GM06990 (cell line): ENCODE results near the gene RAB11FIP4.

Experiments
- DNase-seq: peaks from one replicate; pipeline ENCODE4 v3.0.0-alpha.2; 2011; ENCODE audit not compliant: insufficient read length; ENCODE audit errors: extremely low read depth
- H3K27me3 ChIP-seq: replicated peaks from 2 replicates; pipeline ENCODE4 v1.6.0; 2011; ENCODE audit warnings: low read length; ENCODE audit not compliant: control insufficient read depth, insufficient read depth
- H3K36me3 ChIP-seq: 2 replicates; pipeline ENCODE4 v1.5.1; 2011; ENCODE audit warnings: low read length; ENCODE audit not compliant: control insufficient read depth, insufficient read depth
- H3K4me3 ChIP-seq: replicated peaks from 2 replicates; pipeline ENCODE4 v1.5.1; 2011; ENCODE audit warnings: low read depth, mild to moderate bottlenecking, control low read depth, low read length
- TF ChIP-seq, protein P1 (sequence below): IDR thresholded peaks from 2 replicates; pipeline ENCODE4 v1.5.1; 2011; ENCODE audit warnings: low read length, control low read depth, mild to moderate bottlenecking, inconsistent platforms; ENCODE audit not compliant: insufficient read depth, poor library complexity, severe bottlenecking

The RAB11FIP4 gene

DNA sequence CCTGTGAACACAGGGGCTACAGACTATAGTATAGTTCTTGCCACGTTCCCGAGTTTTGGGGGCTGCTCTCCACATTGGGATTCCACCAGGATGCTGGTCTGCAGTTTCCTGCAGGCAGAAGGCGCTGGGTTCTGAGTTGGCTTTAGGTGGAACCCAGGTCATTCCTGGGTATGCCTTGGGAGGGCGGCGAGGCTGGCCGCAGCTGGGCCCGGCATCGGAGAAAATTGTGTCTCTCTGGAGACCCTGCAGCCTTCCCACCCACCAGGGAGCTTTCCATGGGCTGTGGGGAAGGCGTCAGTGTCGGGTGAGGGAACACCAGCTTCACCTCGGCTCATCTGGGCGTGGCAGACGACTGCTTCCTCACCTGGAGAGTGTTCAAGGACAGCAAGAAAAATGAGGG lies 183.6 kb downstream of the RAB11FIP4 start:
- Histone ChIP-seq H3K4me3 (no peak overlapping the region), H3K27me3 (no peaks in the 10 kb centered on the region; the same call in 1 of the 2 replicates), H3K36me3 (no peaks in the 10 kb centered on the region)
- DNase-seq = no peak
- TF ChIP-seq, protein P1, sequence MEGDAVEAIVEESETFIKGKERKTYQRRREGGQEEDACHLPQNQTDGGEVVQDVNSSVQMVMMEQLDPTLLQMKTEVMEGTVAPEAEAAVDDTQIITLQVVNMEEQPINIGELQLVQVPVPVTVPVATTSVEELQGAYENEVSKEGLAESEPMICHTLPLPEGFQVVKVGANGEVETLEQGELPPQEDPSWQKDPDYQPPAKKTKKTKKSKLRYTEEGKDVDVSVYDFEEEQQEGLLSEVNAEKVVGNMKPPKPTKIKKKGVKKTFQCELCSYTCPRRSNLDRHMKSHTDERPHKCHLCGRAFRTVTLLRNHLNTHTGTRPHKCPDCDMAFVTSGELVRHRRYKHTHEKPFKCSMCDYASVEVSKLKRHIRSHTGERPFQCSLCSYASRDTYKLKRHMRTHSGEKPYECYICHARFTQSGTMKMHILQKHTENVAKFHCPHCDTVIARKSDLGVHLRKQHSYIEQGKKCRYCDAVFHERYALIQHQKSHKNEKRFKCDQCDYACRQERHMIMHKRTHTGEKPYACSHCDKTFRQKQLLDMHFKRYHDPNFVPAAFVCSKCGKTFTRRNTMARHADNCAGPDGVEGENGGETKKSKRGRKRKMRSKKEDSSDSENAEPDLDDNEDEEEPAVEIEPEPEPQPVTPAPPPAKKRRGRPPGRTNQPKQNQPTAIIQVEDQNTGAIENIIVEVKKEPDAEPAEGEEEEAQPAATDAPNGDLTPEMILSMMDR = no peak

DNA sequence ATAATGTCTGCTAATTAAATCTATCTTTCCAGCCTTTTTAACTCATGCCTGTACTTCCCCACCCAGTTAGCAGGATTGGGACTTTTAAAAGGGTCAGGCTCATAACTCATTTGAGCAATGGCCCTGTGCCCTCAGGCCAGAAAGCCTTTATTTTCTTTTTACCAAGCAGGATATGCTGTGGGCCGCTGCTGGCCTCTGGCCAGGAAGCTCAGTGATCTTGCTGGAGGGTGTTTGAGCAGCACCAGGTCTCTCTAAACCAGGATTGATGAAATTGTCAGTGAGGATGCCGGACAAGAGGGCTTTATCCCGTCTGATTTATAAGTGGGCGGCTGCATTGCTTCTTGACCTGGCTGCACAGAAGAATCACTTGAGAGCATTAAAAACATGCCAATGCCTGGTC lies 187.8 kb downstream of the RAB11FIP4 start:
- Histone ChIP-seq H3K4me3 (no peak overlapping the region), H3K27me3 (no peaks in the 10 kb centered on the region; the same call in 1 of the 2 replicates), H3K36me3 (no peaks in the 10 kb centered on the region)
- TF ChIP-seq, protein P1 = no peak
- DNase-seq = no peak

DNA sequence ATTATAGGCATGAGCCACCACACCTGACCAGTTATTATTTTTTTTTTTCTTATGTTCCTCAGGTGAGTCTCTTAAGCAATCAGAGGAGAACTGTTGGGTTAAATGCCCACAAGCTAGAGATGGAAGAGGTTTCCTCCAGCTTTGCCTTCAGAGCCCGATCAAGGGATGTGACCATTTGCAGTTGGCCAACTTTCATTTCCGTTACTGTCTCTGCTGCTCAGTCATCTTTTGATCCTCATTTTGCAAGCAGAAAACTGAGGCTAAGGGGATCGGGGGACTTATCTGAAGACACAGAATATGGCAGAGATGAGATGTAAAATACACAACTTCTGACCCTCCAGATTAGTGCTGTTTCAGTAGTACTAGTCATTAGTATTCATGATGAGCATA lies 188.8 kb downstream of the RAB11FIP4 start:
- H3K36me3 ChIP-seq = no peaks in the 10 kb centered on the region
- TF ChIP-seq, protein P1 = no peak
- DNase-seq = no peak
- no peaks in the 10 kb centered on the region for H3K27me3 ChIP-seq
- no peak overlapping the region for H3K4me3 ChIP-seq

DNA sequence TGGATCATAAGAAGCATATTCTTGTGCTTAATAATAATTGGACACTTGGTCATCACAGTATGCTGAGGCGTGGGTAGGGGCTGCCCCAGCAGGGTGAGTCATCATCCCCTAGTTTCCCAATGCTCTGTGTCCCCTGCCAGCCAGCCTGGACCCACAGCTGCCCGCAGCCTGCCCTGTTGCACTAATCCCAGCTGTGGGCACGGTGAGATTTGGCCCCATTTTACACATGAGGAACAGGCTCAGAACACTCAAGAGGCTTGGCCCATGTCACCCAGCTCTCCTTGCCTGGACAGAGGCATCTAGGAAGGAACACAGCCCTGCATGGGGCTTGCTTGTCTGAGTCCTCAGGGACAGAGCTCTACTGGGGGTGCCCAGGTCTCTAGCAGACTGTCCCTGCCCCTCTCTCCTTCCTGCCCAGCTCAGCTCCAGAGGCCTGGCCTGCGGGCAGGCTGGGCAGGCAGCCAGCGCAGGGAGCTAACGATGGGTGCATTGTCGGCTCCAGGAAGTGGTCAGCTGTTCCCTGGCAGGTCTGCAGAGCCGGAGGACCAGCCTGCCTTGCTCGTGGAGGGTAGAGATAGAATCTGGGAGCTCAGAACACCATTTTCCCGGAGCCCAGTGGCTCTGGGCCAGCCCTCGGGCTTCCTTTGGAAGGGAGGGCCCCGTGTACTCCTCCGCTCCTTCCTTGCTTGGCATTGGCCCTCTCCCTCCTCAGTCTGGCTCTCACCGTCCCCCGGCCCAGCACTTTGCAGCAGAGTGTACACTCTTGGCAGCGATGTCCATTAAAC lies 189.4 kb downstream of the RAB11FIP4 start:
- H3K4me3 ChIP-seq = no peak overlapping the region

DNA sequence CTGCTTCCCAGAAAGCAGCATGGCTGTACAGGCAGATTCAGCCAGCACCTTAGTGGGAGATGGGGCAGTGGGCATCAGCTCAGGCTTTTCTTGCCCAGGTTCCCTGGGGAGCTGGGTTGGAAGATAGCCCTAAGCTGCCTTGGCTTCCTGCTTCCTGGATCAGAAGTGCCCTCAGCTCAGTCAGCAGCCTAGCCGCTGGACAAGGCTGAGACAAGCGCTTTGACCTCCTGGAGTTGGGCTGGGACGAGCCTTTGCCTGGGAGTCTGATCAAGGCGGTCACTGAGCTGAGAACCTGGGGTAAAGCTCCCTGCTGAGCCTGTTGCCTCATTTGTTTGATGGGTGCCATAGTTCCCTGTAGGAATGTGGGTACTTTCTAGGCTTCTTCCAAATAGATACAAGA lies 190.0 kb downstream of the RAB11FIP4 start:
- DNase-seq = no peak
- Histone ChIP-seq H3K4me3 (no peak overlapping the region), H3K27me3 (no peaks in the 10 kb centered on the region), H3K36me3 (no peaks in the 10 kb centered on the region)
- TF ChIP-seq, protein P1 = no peak

More for the DNA sequence above, 189.4 kb downstream of the RAB11FIP4 start:
- H3K36me3 ChIP-seq = no peaks in the 10 kb centered on the region
- DNase-seq = no peak
- TF ChIP-seq, protein P1 = no peak
- H3K27me3 ChIP-seq = no peaks in the 10 kb centered on the region
